B cell (primary cell): ENCODE data around the gene CD151.

Source experiments
- EZH2 ChIP-seq: IDR thresholded peaks from 2 replicates; pipeline ENCODE4 v1.6.1; 2012; ENCODE audit warnings: borderline replicate concordance, low read depth, mild to moderate bottlenecking, moderate library complexity, low read length; ENCODE audit not compliant: insufficient read depth, poor library complexity, severe bottlenecking
- TF ChIP-seq, protein P1 (sequence below): fragments of 200-600 bp; IDR thresholded peaks from one replicate; pipeline ENCODE4 v1.8.0; 2022; ENCODE audit warnings: antibody characterized with exemption, mild to moderate bottlenecking

DNA sequence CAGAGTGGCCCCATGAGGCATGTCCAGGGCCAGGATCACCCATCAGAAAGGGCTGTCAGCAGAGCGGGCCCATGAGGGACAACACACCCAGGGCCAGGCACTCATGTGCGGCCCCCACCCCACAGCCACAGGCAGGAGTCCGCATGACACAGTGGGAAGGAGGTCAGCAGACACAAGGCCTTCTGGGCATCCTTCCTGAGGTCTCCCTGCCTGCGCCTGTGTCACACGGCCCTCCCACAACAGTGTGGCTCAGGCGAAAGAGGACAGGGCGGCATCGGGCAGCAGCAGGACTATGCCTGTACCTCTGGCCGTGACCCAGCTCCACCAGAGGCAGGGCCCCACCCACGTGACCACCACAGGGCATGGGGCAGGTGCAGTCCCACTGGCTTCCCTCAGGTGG is 50.8 kb downstream of the CD151 start:
- TF ChIP-seq, protein P1, sequence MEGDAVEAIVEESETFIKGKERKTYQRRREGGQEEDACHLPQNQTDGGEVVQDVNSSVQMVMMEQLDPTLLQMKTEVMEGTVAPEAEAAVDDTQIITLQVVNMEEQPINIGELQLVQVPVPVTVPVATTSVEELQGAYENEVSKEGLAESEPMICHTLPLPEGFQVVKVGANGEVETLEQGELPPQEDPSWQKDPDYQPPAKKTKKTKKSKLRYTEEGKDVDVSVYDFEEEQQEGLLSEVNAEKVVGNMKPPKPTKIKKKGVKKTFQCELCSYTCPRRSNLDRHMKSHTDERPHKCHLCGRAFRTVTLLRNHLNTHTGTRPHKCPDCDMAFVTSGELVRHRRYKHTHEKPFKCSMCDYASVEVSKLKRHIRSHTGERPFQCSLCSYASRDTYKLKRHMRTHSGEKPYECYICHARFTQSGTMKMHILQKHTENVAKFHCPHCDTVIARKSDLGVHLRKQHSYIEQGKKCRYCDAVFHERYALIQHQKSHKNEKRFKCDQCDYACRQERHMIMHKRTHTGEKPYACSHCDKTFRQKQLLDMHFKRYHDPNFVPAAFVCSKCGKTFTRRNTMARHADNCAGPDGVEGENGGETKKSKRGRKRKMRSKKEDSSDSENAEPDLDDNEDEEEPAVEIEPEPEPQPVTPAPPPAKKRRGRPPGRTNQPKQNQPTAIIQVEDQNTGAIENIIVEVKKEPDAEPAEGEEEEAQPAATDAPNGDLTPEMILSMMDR: no peak
- no peak for TF ChIP-seq EZH2
